Endometrial microvascular endothelial cells (primary cell): ENCODE data around the gene ZBTB43. TPM values are rescaled to one million over a fixed set of nuclear protein-coding genes. Genes with fewer than 3 reads are reported as not detected.

Source experiments
- in situ Hi-C: cut with HindIII; loops from 2 replicates; pipeline ENCODE4 v1.10.0; 2017; ENCODE audit warnings: low sequenced_read_pairs, low pct_unique_long_range_greater_than_20kb; ENCODE audit errors: inconsistent ontology term
- total RNA-seq: library from RNA; depleted of rRNA; stranded (reverse); fragments of >200 nt; gene quantifications from one replicate; pipeline ENCODE4 v1.2.3, GENCODE V29; 2015; ENCODE audit errors: inconsistent ontology term

Gene ZBTB43
- total RNA-seq, 1 donor from 2014 or later, result 4.3 TPM

DNA sequence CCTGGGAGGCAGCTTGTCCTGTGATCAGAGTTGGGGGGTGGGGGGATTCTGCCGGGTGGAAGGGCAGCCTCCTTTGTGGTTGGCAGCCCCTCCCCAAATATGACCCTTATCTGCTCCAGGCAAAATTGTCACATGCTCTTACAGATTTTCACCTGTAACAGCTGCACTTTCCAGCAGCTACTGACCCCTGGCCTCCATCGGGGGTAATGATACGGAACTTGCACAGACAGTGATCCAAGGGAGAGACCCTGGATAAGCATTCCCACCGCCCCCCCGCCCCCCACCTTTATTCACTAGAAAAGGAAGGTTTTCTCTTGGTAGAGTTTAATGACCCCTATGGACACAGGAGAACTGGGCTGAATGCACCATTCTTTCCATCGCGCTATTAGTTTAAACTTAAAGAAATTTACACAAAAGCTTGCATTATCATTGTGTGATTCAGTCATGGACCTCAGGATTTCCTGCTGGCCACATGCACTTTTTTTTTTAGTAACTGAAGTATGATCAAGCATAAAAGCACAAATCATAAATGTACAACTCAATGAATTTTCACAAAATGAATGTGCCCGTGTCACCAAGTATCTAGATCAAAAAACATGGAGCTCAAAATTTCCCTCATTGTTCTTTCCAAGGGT, 44.9 kb downstream of the ZBTB43 start:
- in situ Hi-C loops, result no loop called here

DNA sequence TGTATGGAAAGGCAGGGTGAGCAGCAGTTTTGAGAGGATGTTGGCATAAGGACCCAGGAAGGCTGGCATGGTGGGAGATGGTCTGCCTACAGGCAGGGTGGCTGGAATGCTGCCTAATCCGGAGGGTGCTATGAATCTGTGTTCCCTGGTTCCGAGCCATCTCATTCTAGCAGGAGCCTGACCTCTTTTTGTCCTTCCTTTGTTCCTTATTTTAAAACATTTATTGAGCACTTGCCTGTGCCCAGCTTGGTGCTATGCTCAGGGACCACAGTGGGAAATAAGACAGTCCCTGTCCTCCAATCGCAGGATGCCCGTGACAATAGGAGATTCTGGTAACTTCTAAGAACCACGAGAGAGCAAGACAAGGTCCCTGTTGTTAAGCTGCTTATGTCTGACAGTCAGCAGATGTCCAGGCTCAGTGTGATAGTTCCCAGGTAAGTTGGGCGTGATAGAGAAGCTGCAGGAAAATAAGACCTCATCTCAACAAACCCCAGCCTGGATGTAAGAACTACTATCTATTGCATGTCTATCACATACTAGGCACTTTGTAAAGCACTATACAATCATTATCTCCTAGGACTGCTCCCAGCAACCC, 46.5 kb downstream of the ZBTB43 start:
- in situ Hi-C loops, result no loop called here

DNA sequence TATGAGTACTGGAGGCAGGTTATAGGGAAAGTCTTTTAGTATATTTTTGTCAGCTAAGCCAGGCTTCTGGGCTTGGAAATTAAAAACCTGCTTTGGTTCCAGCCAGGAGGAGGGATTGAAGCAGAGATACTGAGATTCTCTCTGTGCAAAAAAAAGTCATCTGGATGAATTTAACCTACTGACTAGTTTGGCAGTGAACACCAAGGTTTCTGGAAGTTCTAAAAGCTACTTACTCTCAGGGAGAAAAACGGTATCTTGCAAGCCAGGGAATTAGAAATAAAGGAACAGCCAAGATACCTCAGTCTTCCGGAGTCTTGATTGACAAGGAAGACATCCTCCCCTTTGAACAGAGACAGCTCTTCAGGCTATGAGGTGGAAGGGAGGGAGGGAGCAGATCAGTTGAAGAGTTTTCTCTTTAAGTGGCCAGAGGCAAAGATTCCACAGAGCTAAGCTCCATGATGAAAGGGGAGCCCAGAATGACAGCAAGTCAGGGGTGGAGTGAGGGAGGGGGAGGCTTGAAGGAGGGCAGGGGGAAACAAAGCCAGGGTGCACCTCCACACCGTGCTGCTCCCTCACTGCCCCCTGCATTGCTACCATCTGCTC, 47.3 kb downstream of the ZBTB43 start:
- in situ Hi-C loops, result no loop called here

DNA sequence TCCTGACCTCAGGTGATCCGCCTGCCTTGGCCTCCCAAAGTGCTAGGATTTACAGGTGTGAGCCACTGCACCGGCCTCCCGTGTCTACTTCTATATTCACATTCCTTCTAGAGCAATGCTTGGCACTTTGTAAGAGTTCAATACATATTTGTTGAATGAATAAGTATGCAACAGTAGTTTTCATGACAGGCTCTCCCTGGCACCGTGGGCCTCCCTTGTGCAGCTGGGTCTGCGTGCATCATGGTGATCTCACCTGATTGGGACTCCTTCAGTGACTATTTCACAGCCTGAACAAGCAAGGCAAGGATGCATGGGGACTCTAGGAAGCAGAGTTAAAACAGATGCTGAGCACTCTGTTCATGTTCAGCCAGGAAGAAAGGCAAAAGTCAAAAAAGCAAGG, 48.8 kb downstream of the ZBTB43 start:
- in situ Hi-C loops, result no loop called here

DNA sequence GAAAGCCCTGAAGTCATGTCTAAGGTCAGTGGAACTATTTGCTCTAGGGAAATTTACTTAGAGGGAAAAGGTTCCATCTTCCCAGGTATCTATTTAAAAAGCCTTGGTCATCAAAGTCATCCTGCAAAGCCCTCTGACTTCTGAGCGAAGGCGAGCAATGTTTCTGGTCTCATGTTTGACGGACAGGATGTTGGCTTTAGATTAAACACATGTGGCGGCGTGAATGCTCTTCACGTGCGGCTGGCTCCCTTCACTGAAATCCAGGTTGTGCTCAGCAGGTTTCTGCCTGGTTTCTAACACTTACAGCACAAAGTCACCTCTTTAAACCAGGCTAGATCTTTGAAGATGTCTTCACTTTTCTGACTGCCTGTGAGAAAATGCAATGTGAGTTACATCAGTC, 49.9 kb downstream of the ZBTB43 start:
- in situ Hi-C loops, result no loop called here

DNA sequence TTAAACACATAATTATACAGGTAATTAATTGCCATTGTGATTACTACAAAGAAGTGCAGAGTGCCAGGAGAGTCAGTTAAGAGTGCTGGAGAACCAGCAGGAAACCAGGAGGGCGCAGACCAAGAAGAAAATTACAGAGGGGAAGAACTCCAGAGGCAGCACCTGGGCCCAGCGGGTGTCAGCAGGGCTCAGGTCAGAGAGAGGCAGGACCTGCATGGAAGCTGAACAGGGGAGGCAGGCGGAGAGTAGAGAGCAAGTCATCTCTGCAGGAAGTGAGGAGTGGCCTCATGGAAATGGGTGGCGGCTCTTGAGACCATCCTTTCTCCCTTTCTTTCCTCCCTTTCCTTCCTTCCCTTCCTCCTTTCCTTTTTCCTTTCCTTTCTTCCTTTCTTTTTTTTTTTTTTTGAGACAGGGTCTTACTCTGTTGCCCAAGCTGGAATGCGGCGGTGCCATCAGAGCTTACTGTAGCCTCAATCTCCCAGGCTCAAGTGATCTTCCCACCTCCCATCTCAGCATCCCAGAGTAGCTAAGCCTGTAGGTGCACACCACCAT, 51.6 kb downstream of the ZBTB43 start:
- in situ Hi-C loops, result no loop called here

DNA sequence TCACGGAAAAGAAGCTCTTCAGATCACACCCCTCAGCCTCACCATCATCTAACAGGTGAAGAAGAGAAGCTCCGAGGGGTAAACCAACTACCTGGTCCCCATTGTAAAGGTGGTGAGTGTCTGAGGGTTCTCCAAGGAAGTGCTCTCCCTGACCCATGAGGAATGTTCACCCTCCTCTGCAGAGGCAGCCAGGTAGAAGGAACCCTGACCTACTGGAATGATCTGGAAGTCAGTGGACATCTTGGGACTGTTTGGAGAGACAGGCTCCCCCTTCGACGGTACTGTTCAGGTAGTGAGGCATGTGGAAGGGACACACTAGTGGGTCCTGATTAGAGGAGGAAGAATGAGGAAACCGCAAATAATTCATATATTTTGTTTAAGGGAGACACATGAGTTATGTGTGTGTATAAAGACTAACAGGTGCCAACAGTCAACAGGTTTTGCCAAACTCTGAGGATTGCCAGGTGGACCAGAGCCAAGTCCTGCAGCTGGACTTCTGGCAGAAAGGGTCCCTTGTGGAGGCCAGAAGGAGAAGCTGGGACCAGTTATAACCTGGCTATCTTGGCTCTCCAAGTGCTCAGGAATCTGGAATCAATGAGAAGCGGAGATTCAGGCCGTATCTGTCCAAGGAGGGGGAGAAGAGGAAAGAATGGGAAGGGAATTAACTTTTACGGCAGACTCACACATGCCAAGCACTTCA, 52.6 kb downstream of the ZBTB43 start:
- in situ Hi-C loops, result no loop called here

DNA sequence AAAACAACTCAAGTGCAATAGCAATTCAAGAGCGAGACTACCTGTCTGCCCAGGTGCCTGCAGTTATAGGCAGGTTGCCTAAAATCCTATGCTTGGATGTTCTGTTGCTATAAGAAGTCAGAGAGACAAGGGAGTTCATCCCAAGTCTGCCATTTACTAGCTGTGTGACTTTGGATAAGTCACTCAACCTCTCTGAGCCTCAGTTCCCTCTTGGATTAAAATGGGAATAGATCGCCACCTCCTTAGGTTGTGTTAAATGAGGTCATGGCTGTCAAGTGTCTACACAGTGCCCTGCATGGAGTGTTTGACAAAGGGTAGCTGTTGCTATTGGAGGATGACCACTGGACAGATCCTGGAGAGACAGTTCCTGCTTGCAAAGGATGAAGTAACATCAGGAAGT, 54.3 kb downstream of the ZBTB43 start:
- in situ Hi-C loops, result no loop called here

DNA sequence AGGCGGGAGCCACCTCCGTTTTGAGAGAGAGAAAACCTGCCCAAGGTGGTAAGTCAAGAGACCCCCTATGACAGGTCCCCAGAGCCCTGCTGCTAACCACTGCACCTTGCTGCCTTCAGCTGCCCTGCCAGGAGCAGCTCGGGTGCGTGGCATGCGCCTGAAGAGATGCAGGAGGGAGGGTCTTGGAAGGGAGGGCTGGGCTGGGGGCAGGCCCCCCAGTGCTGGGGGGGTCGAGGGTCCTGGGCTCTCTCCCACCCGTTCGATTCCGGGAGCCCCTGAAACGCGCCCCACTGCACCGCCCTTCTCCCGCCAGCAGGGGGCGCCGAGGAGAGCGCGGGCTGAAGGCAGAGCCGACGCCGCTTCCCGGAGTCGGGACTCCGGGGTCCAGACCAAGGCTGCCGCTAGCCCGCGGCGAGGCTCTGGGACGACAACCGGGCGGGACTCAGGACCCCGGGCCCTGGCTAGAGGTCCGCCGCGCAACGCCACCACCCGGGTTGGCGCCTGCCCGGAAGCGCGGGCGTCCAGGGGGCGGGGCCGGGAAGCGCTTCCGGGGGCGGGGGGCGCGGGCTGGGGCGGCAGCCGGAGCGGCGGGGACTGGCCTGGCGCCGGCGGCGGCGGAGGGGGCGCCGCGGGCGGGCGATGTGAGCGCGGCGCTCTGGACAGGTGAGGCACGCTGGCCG, 55.4 kb downstream of the ZBTB43 start, which contains the start of gene ZBTB34:
Gene ZBTB34, plus strand, starts transcription at position 563 of the 680 bp plus-strand sequence. CDS start 18,761 bp downstream, outside the sequence.
- in situ Hi-C loops, result no loop called here

DNA sequence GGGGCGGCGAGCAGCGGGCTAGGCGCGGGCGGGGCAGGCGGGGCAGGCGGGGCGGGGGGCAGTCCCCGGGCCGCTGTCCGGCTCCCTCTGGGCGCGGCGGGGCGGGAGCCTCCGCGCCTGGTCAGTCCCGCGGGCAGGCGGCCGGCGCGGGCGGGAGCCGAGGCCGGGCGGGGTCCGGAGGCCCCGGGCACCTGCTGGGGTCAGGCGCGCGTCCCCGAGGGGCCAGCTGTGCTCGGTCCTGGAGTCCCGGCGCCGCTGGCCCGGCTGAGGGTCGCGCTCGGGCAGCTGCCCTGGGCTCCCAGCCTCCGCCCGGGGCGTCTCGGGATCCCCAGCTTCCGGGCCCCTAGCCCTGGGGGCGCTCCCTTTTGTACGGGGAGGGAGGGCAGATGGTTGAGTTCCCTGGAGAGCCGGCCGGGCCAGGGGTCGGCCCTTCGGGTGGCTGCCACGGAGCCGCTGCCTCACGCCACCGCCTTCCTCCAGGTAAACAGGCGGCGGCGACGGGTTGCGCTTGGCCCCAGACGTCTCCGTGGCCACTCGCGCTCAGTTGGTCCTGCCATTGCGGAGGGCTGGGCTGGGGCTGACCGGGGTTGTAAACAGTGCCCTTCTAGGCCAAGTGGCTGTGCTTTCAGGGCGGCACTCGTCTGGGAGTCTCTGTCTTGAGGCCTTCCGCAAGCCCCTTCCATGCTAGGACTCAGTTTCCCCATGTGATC, 56.1 kb downstream of the ZBTB43 start:
- in situ Hi-C loops, result no loop called here

DNA sequence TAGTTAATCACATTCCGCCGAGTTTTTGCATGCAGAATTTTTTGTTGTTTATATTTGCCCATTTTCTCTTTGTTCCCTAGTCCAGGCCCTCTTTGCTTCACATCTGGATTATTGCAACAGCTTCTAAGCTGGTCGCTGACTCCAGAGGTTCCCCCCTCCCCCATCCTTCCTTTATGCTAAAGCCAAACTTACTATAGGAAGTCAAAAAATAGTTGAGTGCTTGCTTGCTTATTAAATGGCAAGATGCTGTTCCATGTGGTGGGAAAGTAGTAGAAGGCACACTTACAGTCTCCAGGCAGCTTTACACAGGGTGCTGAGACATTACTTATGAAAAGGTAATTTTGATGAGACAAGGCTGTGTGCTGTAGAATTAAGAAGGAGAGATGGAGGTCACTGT, 56.9 kb downstream of the ZBTB43 start:
- in situ Hi-C loops, result no loop called here

DNA sequence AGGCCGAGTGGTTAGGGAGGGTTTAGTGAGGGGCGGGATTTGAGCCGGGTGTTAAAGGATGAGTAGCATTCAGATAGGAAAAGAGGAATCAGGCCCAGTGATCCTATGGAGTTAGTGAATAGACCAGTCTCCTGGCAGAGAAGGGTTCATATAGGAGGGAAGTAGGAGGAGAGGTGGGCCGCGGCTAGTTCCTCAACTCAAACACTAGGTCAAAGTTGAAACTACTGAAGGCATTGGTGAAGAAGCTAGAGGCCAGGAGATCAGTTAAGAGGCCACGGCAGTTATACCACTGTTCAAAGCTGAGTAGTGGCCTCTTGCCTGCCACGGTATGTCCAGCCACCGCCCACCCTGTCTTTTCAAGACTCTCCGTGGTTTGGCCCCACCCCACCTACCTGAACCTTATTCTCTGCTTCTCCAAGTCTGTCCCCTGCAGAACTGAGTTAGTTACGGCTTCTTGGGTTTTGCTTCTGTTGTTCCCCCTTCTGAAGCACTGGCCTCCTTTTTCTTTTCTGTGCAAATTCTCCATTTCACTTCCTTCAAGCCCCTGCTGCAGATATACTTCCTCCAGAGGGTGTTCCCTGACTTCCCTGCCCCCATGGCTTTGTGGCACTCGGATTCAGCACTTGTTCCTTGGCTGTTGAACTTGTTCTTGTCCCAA, 57.4 kb downstream of the ZBTB43 start:
- in situ Hi-C loops, result no loop called here

DNA sequence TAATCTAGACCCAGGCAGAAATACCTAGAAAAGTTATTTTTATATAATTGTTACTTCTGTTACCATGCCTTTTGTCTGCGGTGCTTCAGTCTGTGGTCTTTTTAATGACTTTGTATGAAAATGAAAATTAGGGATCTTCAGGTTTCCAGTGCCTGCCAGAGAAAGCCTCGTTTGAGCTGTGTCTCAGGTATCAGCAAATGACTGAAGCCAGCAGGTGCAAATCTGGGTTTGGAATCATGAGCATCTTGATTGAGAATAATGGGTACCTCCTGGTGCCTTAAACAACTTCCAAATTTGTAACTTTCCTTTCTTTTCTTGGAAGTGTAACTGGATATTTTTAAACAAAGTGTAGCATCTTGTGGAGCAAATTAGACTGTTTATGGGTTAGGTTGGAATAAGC, 59.9 kb downstream of the ZBTB43 start:
- in situ Hi-C loops, result no loop called here

DNA sequence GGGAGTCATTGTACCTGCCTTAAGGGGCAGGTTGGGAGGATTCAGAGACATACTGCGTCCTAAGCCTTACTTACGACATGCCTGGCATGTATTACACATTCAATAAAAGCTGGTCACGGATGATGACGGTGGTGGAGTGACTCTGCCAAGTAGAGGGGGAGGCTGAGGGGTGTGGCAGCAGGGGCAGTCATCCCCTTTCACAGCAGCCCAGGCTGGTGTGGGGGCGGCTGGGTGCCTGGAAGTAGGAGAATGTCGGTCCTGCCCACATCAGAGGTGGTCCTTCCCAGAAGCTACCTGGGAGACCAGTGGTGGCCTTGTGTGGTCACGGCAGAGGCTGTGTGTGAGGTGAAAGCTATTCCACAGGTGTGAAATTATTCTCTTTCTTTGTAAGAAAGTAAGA, 64.5 kb downstream of the ZBTB43 start:
- in situ Hi-C loops, result no loop called here

DNA sequence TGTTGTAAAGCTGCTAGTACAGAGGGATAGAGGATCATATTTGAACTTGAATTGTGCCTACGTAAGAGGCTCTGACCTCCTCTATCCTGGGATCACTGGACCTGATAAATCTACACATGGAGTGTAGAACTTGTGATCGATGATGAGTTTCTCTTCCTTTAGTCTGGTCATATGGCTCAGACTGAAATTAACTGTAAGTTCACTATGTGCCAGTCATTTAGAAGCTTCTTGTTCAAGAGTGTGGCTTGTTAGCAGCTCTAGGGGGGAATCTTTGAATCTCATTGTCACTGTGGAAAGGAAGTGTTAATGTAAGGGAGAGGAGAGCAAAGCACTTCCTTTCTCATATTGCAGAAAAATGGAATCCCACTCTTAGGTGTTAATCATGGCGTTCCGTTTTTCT, 67.7 kb downstream of the ZBTB43 start:
- in situ Hi-C loops, result no loop called here

DNA sequence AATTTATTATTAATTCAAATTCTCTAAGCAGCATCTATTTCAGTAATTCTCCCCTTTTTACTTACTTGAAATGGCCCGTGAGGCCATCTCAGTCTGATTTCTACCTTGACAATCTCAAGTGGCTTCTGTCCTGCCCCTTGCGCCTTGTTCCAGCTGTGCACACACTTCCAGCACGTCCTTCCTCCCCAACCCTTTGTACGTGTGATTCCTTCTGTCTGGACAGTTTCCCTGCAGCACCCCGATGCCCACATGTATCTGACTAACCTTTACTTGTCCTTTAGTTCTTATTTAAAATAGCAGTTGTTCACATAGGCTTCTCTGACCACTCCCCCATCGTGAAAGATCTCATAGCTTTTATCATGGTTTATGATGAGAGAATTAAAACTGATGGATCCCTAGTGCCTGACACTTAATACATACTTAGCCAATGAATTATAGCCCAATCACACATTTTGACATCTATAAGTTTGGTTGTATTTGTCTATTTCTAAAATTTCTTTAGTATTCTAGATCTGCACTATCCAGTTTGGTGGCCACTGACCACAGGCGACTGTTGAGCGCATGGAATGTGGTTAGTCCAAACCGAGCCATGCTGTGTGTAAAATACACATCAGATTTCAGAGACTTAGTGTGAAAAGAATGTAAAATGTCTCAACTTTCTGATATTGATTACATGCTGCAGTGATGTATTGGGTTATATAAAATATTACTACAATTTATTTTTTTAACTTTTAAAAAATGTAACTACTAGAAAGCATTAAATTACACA, 69.9 kb downstream of the ZBTB43 start:
- in situ Hi-C loops, result no loop called here

DNA sequence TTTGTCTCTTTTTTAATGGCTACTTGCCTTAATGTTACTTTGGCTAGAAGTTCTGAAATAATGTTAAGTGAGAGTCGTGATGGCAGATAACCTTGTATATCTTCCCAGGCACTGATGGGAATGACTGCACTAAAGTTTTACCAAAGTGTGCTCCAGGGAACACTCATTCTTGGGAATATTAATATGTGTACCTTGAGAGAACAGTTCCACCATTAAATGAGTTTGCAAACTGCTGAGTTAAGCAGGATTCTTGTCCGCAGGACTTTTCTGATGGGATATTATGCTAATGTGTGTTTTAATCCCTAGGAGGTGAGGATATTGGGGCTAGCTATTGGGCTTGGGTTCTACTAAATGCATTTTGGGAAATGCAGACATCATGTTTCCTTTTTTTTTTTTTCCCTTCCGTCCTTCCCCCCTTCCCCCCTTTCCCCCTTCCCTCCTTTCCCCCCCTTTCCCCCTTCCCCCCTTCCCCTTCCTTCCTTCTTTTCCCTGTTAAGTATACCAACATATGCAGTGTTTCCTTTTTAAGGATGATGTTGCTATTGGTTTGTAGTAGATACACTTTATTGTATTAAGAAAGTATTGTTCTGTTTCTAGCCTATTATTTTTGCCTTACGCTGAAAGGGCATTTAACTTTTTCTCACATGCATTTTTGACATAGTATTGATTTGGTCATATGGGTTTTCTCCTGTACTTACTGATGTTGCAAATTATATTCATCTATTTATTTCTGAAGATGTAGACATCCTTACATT, 71.1 kb downstream of the ZBTB43 start:
- in situ Hi-C loops, result no loop called here
